ENCODE data around the gene MTNR1B. TPM values are rescaled to one million over a fixed set of nuclear protein-coding genes. Genes with fewer than 3 reads are reported as not detected.
A peak's percentile ranks its signal among the peaks of the same experiment; 100 is the strongest.

The MTNR1B gene
- total RNA-seq, 4 donors from 2014 or later, result not detected

DNA sequence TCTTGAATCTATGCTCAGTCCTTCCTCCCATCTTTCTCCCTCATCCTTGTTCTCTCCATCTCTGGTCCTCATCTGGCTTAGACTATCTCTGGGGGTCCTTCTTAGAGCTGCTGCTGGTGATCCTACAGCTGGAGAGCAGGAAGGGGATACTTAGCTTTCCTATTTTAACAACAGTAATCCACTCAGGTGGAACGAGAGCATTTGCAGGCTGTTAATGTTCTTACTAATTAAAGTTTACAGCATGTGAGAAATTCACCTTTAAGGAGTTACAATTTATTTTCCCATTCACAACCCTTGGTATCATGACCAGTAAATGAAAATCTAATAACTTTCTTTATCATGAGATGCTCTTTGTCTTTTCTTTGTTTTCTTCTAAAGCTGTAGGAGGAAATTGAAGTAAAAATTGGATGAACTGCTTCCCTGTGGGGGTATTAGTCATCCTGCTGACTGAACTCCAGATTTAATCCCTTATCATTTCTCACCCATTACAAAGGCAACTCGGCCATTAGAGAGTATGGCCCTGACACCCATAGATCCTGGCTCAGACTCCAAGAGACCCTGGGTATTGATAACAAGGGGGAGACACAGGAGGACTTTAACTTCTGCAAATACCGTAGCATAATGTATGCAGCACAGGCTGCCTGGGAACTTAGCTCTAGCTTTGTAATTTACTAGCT lies 37.6 kb upstream of the MTNR1B start:
- no peak overlapping the region for H3K4me3 ChIP-seq (ENCODE audit: low read depth, poor library complexity, severe bottlenecking)
- no peak for DNase-seq (ENCODE audit: low spot score in 2 of 2)
- 55 to 62% methylated on average over 3 of the region's 3 CpGs for WGBS, 2 donors
- intact Hi-C loops (cut with DNase I; ENCODE audit: low total_unique reads), result no loop called here
- TF ChIP-seq, protein P1, sequence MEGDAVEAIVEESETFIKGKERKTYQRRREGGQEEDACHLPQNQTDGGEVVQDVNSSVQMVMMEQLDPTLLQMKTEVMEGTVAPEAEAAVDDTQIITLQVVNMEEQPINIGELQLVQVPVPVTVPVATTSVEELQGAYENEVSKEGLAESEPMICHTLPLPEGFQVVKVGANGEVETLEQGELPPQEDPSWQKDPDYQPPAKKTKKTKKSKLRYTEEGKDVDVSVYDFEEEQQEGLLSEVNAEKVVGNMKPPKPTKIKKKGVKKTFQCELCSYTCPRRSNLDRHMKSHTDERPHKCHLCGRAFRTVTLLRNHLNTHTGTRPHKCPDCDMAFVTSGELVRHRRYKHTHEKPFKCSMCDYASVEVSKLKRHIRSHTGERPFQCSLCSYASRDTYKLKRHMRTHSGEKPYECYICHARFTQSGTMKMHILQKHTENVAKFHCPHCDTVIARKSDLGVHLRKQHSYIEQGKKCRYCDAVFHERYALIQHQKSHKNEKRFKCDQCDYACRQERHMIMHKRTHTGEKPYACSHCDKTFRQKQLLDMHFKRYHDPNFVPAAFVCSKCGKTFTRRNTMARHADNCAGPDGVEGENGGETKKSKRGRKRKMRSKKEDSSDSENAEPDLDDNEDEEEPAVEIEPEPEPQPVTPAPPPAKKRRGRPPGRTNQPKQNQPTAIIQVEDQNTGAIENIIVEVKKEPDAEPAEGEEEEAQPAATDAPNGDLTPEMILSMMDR (IDR thresholded peaks at IDR 0.05), result no peak
- TF ChIP-seq POLR2A (IDR thresholded peaks at IDR 0.05), result no peak

DNA sequence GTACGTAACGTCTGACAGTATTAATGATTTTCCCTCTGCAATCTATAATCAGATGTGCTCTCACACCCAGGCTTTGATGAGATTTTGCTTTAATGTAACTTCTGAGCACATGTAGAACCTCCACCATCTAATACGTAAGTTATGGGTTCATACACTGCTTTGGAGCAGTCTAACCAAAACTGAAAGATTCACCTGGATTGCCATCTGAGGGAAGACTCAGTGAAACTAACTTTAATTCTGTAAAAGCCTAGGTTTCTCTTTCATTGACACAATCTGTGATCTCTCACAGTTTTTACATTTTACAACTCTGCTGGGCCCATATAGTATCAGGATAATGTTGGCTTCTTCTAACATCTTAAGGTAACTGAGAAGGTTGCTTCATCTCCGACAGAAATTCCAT lies 30.1 kb upstream of the MTNR1B start:
- H3K4me3 ChIP-seq (ENCODE audit: low read depth, poor library complexity, severe bottlenecking), result no peak overlapping the region
- intact Hi-C loops (cut with DNase I; ENCODE audit: low total_unique reads), result no loop called here
- DNase-seq (ENCODE audit: low spot score in 2 of 2), result no peak
- WGBS, 2 donors, result 88 to 90% methylated on average over 4 of the region's 4 CpGs
- TF ChIP-seq POLR2A (IDR thresholded peaks at IDR 0.05), result no peak
- TF ChIP-seq, protein P1 (IDR thresholded peaks at IDR 0.05), result no peak

DNA sequence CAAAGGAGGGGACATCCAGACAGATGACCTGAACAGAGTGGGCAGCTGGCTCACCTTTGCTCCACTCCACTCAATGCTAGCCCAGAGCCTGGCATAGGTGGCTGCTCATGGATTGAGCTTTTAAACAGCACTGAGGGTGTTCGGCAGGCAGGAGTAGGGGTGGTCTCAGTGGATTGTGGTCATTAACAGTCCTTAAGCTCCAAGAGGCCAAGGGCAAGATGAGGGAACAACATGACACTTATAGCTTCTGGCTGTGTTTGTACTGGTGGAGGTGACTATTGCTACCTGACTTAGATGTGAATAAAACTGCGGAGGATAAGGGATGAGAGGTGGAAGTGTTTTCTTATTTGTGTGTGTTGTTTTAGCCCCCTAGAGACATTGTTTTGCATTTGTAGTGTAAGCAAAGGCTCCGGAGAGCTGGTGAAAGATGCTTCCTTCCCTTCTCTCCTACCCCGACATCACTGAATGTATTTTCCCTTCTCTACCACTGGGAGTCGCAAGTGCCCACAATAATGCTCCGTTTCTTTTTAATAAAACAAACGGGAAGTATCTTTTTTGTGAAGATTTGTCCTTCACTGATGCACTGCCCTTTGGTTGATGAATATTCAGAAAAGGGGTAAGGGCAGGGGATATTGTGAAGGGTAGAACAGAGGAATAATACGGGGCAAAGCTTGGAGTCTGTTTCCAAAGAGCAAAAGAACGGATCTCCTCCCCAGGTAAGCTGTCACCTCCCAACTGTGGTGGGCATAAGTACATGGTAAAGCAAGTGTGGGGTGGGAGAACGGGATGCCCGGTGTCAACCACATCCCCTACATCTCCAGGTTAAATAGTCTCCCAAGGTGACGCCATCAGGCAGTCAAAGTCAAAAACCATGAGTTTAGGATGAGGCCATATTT lies 27.5 kb upstream of the MTNR1B start:
- no peak for TF ChIP-seq POLR2A (IDR thresholded peaks at IDR 0.05)
- TF ChIP-seq, protein P1 (IDR thresholded peaks at IDR 0.05), result peak in 1 of 3 donors; percentile 24
- WGBS, 2 donors, result 34 to 35% methylated on average over 12 of the region's 12 CpGs
- H3K4me3 ChIP-seq (ENCODE audit: low read depth, poor library complexity, severe bottlenecking), result no peak overlapping the region
- intact Hi-C loops (cut with DNase I; ENCODE audit: low total_unique reads), result no loop called here
- no peak for DNase-seq (ENCODE audit: low spot score in 2 of 2)

DNA sequence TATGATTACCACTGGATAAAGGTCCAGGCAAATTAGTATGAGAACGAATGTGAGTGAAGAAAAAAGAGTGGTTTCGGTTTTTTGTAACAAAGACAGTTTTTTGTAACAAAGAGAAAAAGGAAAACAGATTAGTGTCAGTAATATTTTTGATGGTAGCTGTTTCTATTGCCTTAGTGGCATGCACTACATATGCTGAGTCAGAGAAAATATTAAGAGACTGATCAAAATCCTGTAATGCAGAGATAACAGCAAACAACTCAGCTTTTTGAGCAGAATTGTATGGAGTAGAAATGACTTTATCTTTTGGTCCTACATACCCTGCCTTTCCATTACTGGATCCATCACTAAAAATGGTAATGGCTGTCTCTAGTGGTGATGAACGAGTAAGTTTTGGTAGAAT lies 22.7 kb upstream of the MTNR1B start:
- intact Hi-C loops (cut with DNase I; ENCODE audit: low total_unique reads), result no loop called here
- 63 to 75% methylated on average over 3 of the region's 3 CpGs for WGBS, 2 donors

DNA sequence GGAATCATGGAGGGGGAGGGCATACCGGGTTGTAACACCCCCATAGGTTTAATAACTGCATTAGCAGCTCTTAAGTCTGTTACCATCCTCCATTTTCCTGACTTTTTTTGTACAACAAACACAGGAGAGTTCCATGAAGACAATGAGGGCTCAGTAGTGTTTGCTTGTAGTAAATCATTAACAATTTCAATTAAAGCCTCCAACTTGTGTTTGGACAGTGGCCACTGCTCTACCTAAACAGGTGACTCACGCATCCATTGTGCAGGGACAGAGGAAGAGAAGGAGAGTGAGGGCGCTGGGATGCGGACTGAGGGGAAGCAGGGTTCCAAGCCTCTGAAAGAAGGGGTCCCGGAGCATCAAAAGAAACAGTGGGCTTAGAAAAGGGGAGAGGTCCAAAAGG lies 21.3 kb upstream of the MTNR1B start:
- DNase-seq (ENCODE audit: low spot score in 2 of 2), result no peak
- TF ChIP-seq, protein P1 (IDR thresholded peaks at IDR 0.05), result no peak
- TF ChIP-seq POLR2A (IDR thresholded peaks at IDR 0.05), result no peak

More for the DNA sequence above, 22.7 kb upstream of the MTNR1B start:
- no peak for DNase-seq (ENCODE audit: low spot score in 2 of 2)
- no peak overlapping the region for H3K4me3 ChIP-seq (ENCODE audit: low read depth, poor library complexity, severe bottlenecking)
- TF ChIP-seq, protein P1 (IDR thresholded peaks at IDR 0.05), result no peak
- TF ChIP-seq POLR2A (IDR thresholded peaks at IDR 0.05), result no peak

More for the DNA sequence above, 21.3 kb upstream of the MTNR1B start:
- intact Hi-C loops (cut with DNase I; ENCODE audit: low total_unique reads), result no loop called here
- WGBS, 2 donors, result 89 to 93% methylated on average over 5 of the region's 5 CpGs
- no peak overlapping the region for H3K4me3 ChIP-seq (ENCODE audit: low read depth, poor library complexity, severe bottlenecking)

Data from lower leg skin (tissue), 4 donors.